ENCODE results near the gene SELENOO. TPM values are rescaled to one million over a fixed set of nuclear protein-coding genes. Genes with fewer than 3 reads are reported as not detected.

The SELENOO gene
- total and polyA plus RNA-seq, 4 donors, result 15.6 to 30.3 (median 24.1) TPM

DNA sequence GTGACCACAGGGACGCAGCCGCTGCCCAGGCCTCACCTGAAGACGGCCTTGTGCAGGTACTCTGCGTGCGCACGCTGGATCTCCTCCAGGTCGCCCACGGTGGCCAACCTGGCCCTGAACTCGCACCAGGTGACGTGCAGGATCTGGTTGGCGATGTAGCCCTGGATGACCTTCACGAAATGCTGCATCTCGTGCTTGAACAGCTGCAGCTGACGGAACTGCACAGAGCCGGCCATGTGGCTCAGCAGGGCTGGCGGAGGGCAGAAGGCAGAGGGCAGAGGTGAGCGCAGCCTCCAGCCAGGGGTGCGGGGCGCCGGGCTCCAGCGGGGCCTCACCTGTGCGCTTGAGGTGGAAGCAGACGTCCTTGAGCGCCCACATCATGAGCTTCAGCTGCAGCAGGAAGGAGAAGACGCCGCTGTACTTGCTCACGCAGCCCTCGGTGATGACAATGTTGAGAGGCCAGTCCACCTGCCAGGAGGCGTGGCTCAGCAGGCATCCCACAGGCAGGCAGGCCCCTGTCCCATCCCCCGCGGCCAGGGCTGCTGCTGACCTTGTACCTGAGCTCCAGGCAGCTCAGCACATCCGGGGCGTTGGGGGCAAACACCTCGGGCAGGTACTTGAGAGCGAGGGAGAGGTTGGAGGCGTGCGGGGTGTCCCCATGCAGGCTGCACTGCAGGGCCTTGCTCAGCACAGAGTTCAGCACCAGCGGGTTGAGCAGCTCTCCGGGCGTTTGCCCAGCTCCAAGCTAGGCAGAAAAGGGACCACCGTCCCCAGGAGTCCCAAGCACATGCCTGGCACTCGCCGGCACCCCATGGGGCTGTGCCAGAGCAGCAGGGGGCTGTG, 17.6 kb downstream of the SELENOO start:
- Histone ChIP-seq H3K9ac (ENCODE audit: insufficient read depth in 1 of 2, low read length in 2 of 2) (no peak overlapping the region), H3K4me3 (no peak overlapping the region), H3K4me1 (ENCODE audit: control insufficient read depth in 5 of 5, insufficient read depth in 5 of 5, low read length in 5 of 5) (peaks cover 0 to 3% (median 0%) of the 10 kb centered on the region in 5 donors), H3K27ac (ENCODE audit: low read depth in 1 of 2, low read length in 1 of 2) (no peak overlapping the region), H3K27me3 (ENCODE audit: control insufficient read depth in 3 of 3, insufficient read depth in 3 of 3, low read length in 2 of 3) (no peaks in the 10 kb centered on the region), H3K36me3 (ENCODE audit: control insufficient read depth in 4 of 4, insufficient read depth in 4 of 4, low read length in 4 of 4) (peaks cover 14 to 80% (median 38%) of the 10 kb centered on the region in 4 donors), H3K9me3 (ENCODE audit: control insufficient read depth in 4 of 4, insufficient read depth in 3 of 4, low read length in 3 of 4) (no peaks in the 10 kb centered on the region)
- TF ChIP-seq, protein P1, sequence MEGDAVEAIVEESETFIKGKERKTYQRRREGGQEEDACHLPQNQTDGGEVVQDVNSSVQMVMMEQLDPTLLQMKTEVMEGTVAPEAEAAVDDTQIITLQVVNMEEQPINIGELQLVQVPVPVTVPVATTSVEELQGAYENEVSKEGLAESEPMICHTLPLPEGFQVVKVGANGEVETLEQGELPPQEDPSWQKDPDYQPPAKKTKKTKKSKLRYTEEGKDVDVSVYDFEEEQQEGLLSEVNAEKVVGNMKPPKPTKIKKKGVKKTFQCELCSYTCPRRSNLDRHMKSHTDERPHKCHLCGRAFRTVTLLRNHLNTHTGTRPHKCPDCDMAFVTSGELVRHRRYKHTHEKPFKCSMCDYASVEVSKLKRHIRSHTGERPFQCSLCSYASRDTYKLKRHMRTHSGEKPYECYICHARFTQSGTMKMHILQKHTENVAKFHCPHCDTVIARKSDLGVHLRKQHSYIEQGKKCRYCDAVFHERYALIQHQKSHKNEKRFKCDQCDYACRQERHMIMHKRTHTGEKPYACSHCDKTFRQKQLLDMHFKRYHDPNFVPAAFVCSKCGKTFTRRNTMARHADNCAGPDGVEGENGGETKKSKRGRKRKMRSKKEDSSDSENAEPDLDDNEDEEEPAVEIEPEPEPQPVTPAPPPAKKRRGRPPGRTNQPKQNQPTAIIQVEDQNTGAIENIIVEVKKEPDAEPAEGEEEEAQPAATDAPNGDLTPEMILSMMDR (IDR thresholded peaks at IDR 0.05; ENCODE audit: control extremely low read depth, extremely low read depth), result no peak
- DNase-seq (no peak), ATAC-seq (ENCODE audit: insufficient read depth, low FRiP score) (no peak)
- 90 to 92% methylated on average over 42 to 43 of the region's 43 CpGs for WGBS, 2 donors

DNA sequence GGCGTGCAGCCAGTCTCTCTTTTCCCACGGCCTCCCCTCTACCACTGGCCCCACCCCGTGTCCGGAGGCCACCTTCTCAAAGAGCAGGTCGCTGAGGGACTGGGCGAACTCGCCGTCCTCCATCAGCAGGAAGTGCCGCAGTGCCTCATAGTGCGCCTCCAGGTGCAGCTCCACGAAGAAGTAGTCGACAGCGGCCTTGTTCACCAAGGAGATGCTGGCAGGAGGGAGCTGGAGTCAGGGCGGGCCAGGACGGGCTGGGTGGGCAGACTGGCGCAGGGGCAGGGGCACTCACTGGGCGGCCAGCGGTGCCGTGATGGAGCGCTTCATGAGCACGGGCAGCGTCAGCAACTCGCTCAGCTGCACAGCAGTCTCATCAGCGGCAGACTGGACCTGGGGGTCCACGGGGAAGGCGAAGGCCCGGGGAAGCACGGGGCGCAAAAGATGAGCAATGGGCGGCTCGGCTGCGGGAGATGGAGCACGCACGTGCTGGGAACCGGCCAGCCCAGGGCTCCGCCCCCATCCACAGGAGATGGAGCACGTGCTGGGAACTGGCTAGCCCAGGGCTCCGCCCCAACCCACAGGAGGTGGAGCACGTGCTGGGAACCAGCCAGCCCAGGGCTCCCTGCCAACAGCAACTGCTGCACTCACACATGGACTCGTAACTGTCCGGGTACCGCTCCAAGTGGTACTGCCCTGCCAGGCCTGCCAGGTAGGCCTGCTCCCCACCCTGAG, 18.4 kb downstream of the SELENOO start:
- TF ChIP-seq, protein P1 (IDR thresholded peaks at IDR 0.05; ENCODE audit: control extremely low read depth, extremely low read depth), result no peak
- no peak overlapping the region for H3K27ac ChIP-seq (ENCODE audit: low read depth in 1 of 2, low read length in 1 of 2)
- H3K9me3 ChIP-seq (ENCODE audit: control insufficient read depth in 4 of 4, insufficient read depth in 3 of 4, low read length in 3 of 4), result no peaks in the 10 kb centered on the region
- no peak overlapping the region for H3K4me3 ChIP-seq
- 67 to 70% methylated on average over 42 of the region's 42 CpGs for WGBS, 2 donors
- ATAC-seq (ENCODE audit: insufficient read depth, low FRiP score) (peak; percentile 70), DNase-seq (peak; percentile 72 to 84 (median 82))
- H3K27me3 ChIP-seq (ENCODE audit: control insufficient read depth in 3 of 3, insufficient read depth in 3 of 3, low read length in 2 of 3), result no peaks in the 10 kb centered on the region
- peaks cover 0 to 3% (median 0%) of the 10 kb centered on the region in 5 donors for H3K4me1 ChIP-seq (ENCODE audit: control insufficient read depth in 5 of 5, insufficient read depth in 5 of 5, low read length in 5 of 5)
- H3K9ac ChIP-seq (ENCODE audit: insufficient read depth in 1 of 2, low read length in 2 of 2), result no peak overlapping the region
- H3K36me3 ChIP-seq (ENCODE audit: control insufficient read depth in 4 of 4, insufficient read depth in 4 of 4, low read length in 4 of 4), result peaks cover 16 to 82% (median 38%) of the 10 kb centered on the region in 4 donors

DNA sequence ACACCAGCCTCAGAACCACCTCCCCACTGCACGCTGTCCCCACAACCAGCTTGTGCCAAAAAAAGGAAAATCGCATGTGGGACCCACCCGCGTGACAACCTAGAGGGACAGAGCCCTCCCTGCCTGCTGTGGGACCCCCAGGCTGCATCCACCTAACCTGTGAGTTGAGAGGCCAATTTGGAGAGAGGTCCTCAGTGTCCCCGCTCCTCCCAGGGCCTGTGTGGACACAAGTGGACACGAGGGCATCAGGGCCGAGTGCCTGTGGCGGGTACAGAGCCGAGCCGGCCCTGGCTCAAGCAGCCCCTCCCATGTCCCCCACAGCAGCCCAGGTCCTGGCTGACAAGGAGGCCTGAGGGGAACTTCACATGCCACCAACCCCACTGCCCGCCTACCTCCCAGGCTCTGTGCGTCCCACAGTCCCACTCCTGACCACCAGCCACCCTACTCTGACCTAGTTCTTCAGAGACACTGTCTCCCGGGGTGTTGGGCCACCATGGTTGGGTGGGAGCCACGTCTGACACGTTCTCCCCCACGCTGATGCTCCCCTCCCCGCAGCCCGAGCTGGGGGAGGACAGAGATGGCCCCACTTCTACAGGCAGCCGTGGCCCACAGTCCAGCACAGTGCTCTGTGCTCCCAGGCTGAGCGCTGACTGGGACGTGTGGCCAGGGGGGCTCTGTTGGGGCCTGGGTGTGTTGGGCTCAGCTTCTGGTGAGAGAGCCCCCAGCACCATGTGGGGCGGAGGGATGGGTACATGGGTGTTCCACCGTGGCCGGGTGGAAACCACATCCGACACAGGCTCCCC, 19.2 kb downstream of the SELENOO start:
- Histone ChIP-seq H3K4me1 (ENCODE audit: control insufficient read depth in 5 of 5, insufficient read depth in 5 of 5, low read length in 5 of 5) (peaks cover 0 to 3% (median 0%) of the 10 kb centered on the region in 5 donors), H3K4me3 (no peak overlapping the region), H3K9ac (ENCODE audit: insufficient read depth in 1 of 2, low read length in 2 of 2) (no peak overlapping the region), H3K27me3 (ENCODE audit: control insufficient read depth in 3 of 3, insufficient read depth in 3 of 3, low read length in 2 of 3) (no peaks in the 10 kb centered on the region), H3K36me3 (ENCODE audit: control insufficient read depth in 4 of 4, insufficient read depth in 4 of 4, low read length in 4 of 4) (peaks cover 18 to 88% (median 35%) of the 10 kb centered on the region in 4 donors), H3K9me3 (ENCODE audit: control insufficient read depth in 4 of 4, insufficient read depth in 3 of 4, low read length in 3 of 4) (no peaks in the 10 kb centered on the region), H3K27ac (ENCODE audit: low read depth in 1 of 2, low read length in 1 of 2) (no peak overlapping the region)
- no peak for DNase-seq
- WGBS, 2 donors, result 91% methylated on average over 25 of the region's 25 CpGs
- ATAC-seq (ENCODE audit: insufficient read depth, low FRiP score), result no peak
- TF ChIP-seq, protein P1 (IDR thresholded peaks at IDR 0.05; ENCODE audit: control extremely low read depth, extremely low read depth), result no peak

Data from lung (tissue), 12 donors.